ENCODE data around the gene RGS12. TPM values are rescaled to one million over a fixed set of nuclear protein-coding genes. Genes with fewer than 3 reads are reported as not detected.

RGS12 gene
- total RNA-seq, 4 donors from 2014 or later = 12.4 to 77.4 (median 17.3) TPM

- no peaks in the 10 kb centered on the region for H3K36me3 ChIP-seq
- no peak for DNase-seq
- peaks cover 0 to 19% (median 8%) of the 10 kb centered on the region in 4 donors for H3K4me1 ChIP-seq
- in situ Hi-C loops (cut with MboI; ENCODE audit: low pct_ligation_motif_present in 1 of 4, low pct_unique_long_range_greater_than_20kb in 1 of 4, low sequenced_read_pairs in 3 of 4) (no loop called here), intact Hi-C loops (cut with DNase I; ENCODE audit: low total_unique reads) (no loop called here)
- H3K27ac ChIP-seq = no peak overlapping the region
- no peaks in the 10 kb centered on the region for H3K27me3 ChIP-seq
- TF ChIP-seq POLR2AphosphoS5 (IDR thresholded peaks at IDR 0.05) = no peak
- 70 to 96% methylated on average over 2 to 12 of the region's 12 CpGs for WGBS, 2 donors (ENCODE audit: low coverage in 1 of 2)
- H3K9me3 ChIP-seq = no peaks in the 10 kb centered on the region
- H3K4me3 ChIP-seq = no peak overlapping the region
These were observed 3.2 kb downstream of the RGS12 start for GRCh38 chr4:3295837-3296624.

DNA sequence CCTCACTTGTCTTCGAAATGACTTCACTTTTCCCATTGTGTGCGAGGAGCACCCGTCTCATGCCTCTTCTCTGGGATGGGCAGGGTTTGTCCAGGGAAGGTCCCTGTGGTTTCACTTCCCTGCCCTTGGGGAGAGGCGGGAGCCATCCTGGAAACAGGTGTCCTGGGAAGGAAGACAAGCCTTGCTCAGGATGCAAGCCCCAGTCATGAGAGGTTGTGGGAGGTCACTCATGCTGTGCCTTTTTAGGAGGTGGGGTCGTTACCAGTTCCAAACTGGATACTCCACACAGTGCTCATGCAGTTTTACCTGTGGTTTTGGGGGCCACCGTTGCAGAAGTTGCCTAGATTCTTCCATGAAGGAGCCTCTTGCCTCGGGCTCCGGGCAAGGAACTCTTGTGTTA, 3.8 kb downstream of the RGS12 start:
- H3K27ac ChIP-seq = no peak overlapping the region
- intact Hi-C loops (cut with DNase I; ENCODE audit: low total_unique reads) = no loop called here
- no peak overlapping the region for H3K4me3 ChIP-seq
- peaks cover 0 to 13% (median 2%) of the 10 kb centered on the region in 4 donors for H3K4me1 ChIP-seq
- WGBS, 2 donors (ENCODE audit: low coverage in 1 of 2) = 79 to 88% methylated on average over 3 to 8 of the region's 8 CpGs
- in situ Hi-C loops (cut with MboI; ENCODE audit: low pct_ligation_motif_present in 1 of 4, low pct_unique_long_range_greater_than_20kb in 1 of 4, low sequenced_read_pairs in 3 of 4) = no loop called here
- no peaks in the 10 kb centered on the region for H3K9me3 ChIP-seq
- H3K27me3 ChIP-seq = no peaks in the 10 kb centered on the region
- no peak for DNase-seq
- H3K36me3 ChIP-seq = no peaks in the 10 kb centered on the region
- TF ChIP-seq EP300 (IDR thresholded peaks at IDR 0.05; ENCODE audit: low read depth) = no peak
- TF ChIP-seq, protein P1, sequence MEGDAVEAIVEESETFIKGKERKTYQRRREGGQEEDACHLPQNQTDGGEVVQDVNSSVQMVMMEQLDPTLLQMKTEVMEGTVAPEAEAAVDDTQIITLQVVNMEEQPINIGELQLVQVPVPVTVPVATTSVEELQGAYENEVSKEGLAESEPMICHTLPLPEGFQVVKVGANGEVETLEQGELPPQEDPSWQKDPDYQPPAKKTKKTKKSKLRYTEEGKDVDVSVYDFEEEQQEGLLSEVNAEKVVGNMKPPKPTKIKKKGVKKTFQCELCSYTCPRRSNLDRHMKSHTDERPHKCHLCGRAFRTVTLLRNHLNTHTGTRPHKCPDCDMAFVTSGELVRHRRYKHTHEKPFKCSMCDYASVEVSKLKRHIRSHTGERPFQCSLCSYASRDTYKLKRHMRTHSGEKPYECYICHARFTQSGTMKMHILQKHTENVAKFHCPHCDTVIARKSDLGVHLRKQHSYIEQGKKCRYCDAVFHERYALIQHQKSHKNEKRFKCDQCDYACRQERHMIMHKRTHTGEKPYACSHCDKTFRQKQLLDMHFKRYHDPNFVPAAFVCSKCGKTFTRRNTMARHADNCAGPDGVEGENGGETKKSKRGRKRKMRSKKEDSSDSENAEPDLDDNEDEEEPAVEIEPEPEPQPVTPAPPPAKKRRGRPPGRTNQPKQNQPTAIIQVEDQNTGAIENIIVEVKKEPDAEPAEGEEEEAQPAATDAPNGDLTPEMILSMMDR (IDR thresholded peaks at IDR 0.05) = no peak
- TF ChIP-seq POLR2AphosphoS5 (IDR thresholded peaks at IDR 0.05) = no peak
- TF ChIP-seq POLR2A (IDR thresholded peaks at IDR 0.05) = no peak

- intact Hi-C loops (cut with DNase I; ENCODE audit: low total_unique reads) (no loop called here), in situ Hi-C loops (cut with MboI; ENCODE audit: low pct_ligation_motif_present in 1 of 4, low pct_unique_long_range_greater_than_20kb in 1 of 4, low sequenced_read_pairs in 3 of 4) (no loop called here)
- no peak overlapping the region for H3K4me3 ChIP-seq
- H3K36me3 ChIP-seq = no peaks in the 10 kb centered on the region
- 89 to 95% methylated on average over 9 to 13 of the region's 13 CpGs for WGBS, 2 donors (ENCODE audit: low coverage in 1 of 2)
- no peaks in the 10 kb centered on the region for H3K27me3 ChIP-seq
- peaks cover 0 to 11% (median 0%) of the 10 kb centered on the region in 4 donors for H3K4me1 ChIP-seq
- H3K27ac ChIP-seq = no peak overlapping the region
- no peak for DNase-seq
- no peaks in the 10 kb centered on the region for H3K9me3 ChIP-seq
- TF ChIP-seq EP300 (IDR thresholded peaks at IDR 0.05; ENCODE audit: low read depth) (no peak), POLR2A (IDR thresholded peaks at IDR 0.05) (no peak), POLR2AphosphoS5 (IDR thresholded peaks at IDR 0.05) (no peak)
- TF ChIP-seq, protein P1 (IDR thresholded peaks at IDR 0.05) = no peak
These were observed 4.4 kb downstream of the RGS12 start for GRCh38 chr4:3297066-3297859.

DNA sequence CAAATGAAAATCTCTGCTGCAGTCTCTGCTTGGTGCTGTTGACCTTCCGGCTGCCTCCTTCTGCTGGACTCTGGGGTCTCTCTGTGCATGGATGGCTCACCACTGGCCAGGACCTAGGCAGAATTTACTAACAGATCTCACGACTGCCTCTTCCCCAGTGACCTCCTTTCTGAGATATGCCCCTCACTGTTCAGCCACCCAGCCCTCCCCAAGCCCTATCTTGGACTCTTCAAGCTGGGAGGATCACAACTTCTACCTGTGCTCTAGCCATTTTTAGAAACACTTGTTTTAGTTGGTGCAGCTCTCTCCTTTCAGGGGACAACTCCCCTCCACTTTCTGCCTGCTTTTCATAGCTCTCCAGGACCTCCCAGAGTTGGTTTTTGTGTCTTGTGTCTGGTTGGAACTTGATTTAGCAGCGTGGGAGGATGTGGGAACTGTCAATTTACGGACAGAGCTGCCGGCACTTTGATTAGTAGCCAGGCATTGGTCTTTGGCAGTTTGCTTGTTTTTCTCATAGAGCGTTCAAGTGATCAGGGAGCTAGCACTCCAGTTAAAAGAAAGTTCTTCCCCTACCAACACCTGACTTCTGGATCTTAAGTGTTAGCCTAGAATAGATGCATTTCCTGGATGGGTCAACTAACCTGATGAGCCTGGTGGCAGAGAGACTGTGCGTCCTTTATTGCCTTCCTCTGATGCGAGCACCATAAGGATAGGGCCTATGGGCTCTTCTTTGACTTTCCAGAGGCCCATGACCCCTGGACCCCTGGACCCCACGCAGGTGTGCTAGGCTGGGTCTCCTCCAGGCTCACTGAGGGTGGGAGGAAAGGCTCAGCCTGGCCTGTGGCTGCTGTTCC, 6.5 kb downstream of the RGS12 start:
- in situ Hi-C loops (cut with MboI; ENCODE audit: low pct_ligation_motif_present in 1 of 4, low pct_unique_long_range_greater_than_20kb in 1 of 4, low sequenced_read_pairs in 3 of 4) = no loop called here
- H3K36me3 ChIP-seq = no peaks in the 10 kb centered on the region
- no peak for DNase-seq
- intact Hi-C loops (cut with DNase I; ENCODE audit: low total_unique reads) = no loop called here
- WGBS, 2 donors (ENCODE audit: low coverage in 1 of 2) = 73 to 80% methylated on average over 1 to 9 of the region's 9 CpGs
- no peaks in the 10 kb centered on the region for H3K9me3 ChIP-seq
- no peak overlapping the region for H3K27ac ChIP-seq
- H3K4me1 ChIP-seq = peaks cover 0 to under 1% (median 0%) of the 10 kb centered on the region in 4 donors
- TF ChIP-seq POLR2AphosphoS5 (IDR thresholded peaks at IDR 0.05) (no peak), EP300 (IDR thresholded peaks at IDR 0.05; ENCODE audit: low read depth) (no peak), POLR2A (IDR thresholded peaks at IDR 0.05) (no peak)
- TF ChIP-seq, protein P1 (IDR thresholded peaks at IDR 0.05) = no peak
- no peak overlapping the region for H3K4me3 ChIP-seq
- H3K27me3 ChIP-seq = no peaks in the 10 kb centered on the region
